Astrocyte (in vitro differentiated cells and primary cell): Measurements from ENCODE around the gene CPPED1. TPM values are rescaled to one million over a fixed set of nuclear protein-coding genes. Genes with fewer than 3 reads are reported as not detected.

Experiments
- DNase-seq: peaks from one replicate; pipeline ENCODE4 v3.0.0-alpha.2; 2010; ENCODE audit warnings: low read depth
- FAIRE-seq: peaks from 2 replicates; lab custom pipeline; 2011; peaks lifted over from hg19 to GRCh38; lab: Jason Lieb, UNC
- H2AFZ ChIP-seq: 2 replicates; pipeline ENCODE4 v1.6.0; 2012; ENCODE audit warnings: low read depth, low read length, inconsistent platforms
- H3K27ac ChIP-seq: 2 replicates; pipeline ENCODE4 v1.5.1; 2011; ENCODE audit warnings: low read depth, low read length, inconsistent platforms
- H3K27me3 ChIP-seq: 2 replicates; pipeline ENCODE4 v1.6.0; 2011; ENCODE audit warnings: low read length, inconsistent platforms; ENCODE audit not compliant: insufficient read depth
- H3K36me3 ChIP-seq: 2 replicates; pipeline ENCODE4 v1.5.1; 2011; ENCODE audit warnings: low read length, inconsistent platforms; ENCODE audit not compliant: insufficient read depth
- H3K4me1 ChIP-seq: 2 replicates; pipeline ENCODE4 v1.5.1; 2011; ENCODE audit warnings: low read length, inconsistent platforms; ENCODE audit not compliant: insufficient read depth
- H3K4me2 ChIP-seq: 2 replicates; pipeline ENCODE4 v1.6.0; 2012; ENCODE audit warnings: low read length, inconsistent platforms
- H3K4me3 ChIP-seq: 2 replicates; pipeline ENCODE4 v1.5.1; 2011; ENCODE audit warnings: low read depth, mild to moderate bottlenecking, low read length, inconsistent platforms; ENCODE audit not compliant: insufficient read depth
- H3K79me2 ChIP-seq: 2 replicates; pipeline ENCODE4 v1.6.0; 2012; ENCODE audit warnings: mild to moderate bottlenecking, low read length, inconsistent platforms; ENCODE audit not compliant: insufficient read depth
- H3K9ac ChIP-seq: 2 replicates; pipeline ENCODE4 v1.6.0; 2012; ENCODE audit warnings: mild to moderate bottlenecking, low read length, inconsistent platforms
- H3K9me3 ChIP-seq: 2 replicates; pipeline ENCODE4 v1.5.1; 2012; ENCODE audit warnings: low read depth, mild to moderate bottlenecking, low read length, inconsistent platforms; ENCODE audit not compliant: insufficient read depth
- H4K20me1 ChIP-seq: 2 replicates; pipeline ENCODE4 v1.6.0; 2012; ENCODE audit warnings: low read length, inconsistent platforms; ENCODE audit not compliant: insufficient read depth
- H3K27ac Mint-ChIP-seq: one replicate; pipeline ENCODE4 v1.8.0; 2021; ENCODE audit warnings: mild to moderate bottlenecking, mixed read lengths; ENCODE audit not compliant: unreplicated experiment
- H3K27me3 Mint-ChIP-seq: one replicate; pipeline ENCODE4 v1.8.0; 2021; ENCODE audit warnings: low read depth, mixed read lengths; ENCODE audit not compliant: unreplicated experiment
- H3K36me3 Mint-ChIP-seq: one replicate; pipeline ENCODE4 v1.8.0; 2021; ENCODE audit warnings: low read depth, mixed read lengths; ENCODE audit not compliant: unreplicated experiment
- H3K4me1 Mint-ChIP-seq: one replicate; pipeline ENCODE4 v1.8.0; 2021; ENCODE audit warnings: low read depth, mixed read lengths; ENCODE audit not compliant: unreplicated experiment
- H3K4me3 Mint-ChIP-seq: one replicate; pipeline ENCODE4 v1.8.0; 2021; ENCODE audit warnings: mild to moderate bottlenecking, moderate library complexity, mixed read lengths; ENCODE audit not compliant: unreplicated experiment
- H3K9me3 Mint-ChIP-seq: one replicate; pipeline ENCODE4 v1.8.0; 2021; ENCODE audit warnings: mild to moderate bottlenecking, mixed read lengths; ENCODE audit not compliant: unreplicated experiment
- EZH2 ChIP-seq: IDR thresholded peaks from 2 replicates; pipeline ENCODE4 v1.6.1; 2012; ENCODE audit warnings: mild to moderate bottlenecking, low read length, inconsistent platforms; ENCODE audit not compliant: insufficient read depth
- total RNA-seq: library from RNA; stranded (reverse); gene quantifications from 2 replicates; pipeline ENCODE4 v1.2.1, GENCODE V29; 2021
- TF ChIP-seq, protein P1 (sequence below): IDR thresholded peaks from 2 replicates; pipeline ENCODE4 v1.5.1; 2011; ENCODE audit warnings: low read depth, mild to moderate bottlenecking, inconsistent platforms, low read length, moderate library complexity; ENCODE audit not compliant: insufficient read depth

CPPED1 gene
- total RNA-seq, 1 donor from 2014 or later: 28.5 TPM

DNA sequence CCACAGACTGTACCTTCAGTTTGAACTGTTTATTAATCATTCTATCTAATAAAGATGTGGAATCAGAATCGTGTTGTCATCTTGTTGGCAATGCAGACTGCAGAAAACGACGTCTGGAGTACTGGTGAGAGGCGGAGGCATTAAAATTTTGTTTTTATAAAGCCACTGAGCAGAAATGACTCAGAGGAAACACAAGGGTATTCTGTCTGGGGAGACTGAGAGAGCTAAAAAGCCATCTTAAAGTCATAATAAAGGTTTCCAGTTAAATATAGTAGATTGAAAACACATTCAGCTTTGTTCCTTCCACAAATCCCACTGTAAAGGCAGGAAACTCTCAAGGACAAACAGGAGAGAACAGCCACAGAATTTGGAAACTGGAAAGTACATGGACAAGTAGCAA lies 74.2 kb downstream of the CPPED1 start:
- H3K9me3 ChIP-seq: peaks cover 10% of the 10 kb centered on the region
- H3K36me3 Mint-ChIP-seq: peaks cover 20% of the 10 kb centered on the region
- FAIRE-seq (peak; percentile 9), DNase-seq (peak; percentile 65)
- H2AFZ ChIP-seq: no peak overlapping the region
- TF ChIP-seq, protein P1, sequence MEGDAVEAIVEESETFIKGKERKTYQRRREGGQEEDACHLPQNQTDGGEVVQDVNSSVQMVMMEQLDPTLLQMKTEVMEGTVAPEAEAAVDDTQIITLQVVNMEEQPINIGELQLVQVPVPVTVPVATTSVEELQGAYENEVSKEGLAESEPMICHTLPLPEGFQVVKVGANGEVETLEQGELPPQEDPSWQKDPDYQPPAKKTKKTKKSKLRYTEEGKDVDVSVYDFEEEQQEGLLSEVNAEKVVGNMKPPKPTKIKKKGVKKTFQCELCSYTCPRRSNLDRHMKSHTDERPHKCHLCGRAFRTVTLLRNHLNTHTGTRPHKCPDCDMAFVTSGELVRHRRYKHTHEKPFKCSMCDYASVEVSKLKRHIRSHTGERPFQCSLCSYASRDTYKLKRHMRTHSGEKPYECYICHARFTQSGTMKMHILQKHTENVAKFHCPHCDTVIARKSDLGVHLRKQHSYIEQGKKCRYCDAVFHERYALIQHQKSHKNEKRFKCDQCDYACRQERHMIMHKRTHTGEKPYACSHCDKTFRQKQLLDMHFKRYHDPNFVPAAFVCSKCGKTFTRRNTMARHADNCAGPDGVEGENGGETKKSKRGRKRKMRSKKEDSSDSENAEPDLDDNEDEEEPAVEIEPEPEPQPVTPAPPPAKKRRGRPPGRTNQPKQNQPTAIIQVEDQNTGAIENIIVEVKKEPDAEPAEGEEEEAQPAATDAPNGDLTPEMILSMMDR: no peak
- no peak for TF ChIP-seq EZH2
- H3K27me3 Mint-ChIP-seq: no peaks in the 10 kb centered on the region
- no peaks in the 10 kb centered on the region for H3K27me3 ChIP-seq
- peaks cover 16% of the 10 kb centered on the region for H3K4me1 ChIP-seq
- H3K9ac ChIP-seq: peak overlapping the region; percentile 55
- peak overlapping the region; percentile 69 for H3K4me2 ChIP-seq
- H4K20me1 ChIP-seq: no peaks in the 10 kb centered on the region
- H3K36me3 ChIP-seq: no peaks in the 10 kb centered on the region
- peaks cover 11% of the 10 kb centered on the region for H3K9me3 Mint-ChIP-seq
- no peak overlapping the region for H3K27ac Mint-ChIP-seq
- peak overlapping the region; percentile 64 for H3K27ac ChIP-seq
- H3K4me1 Mint-ChIP-seq: peaks cover 15% of the 10 kb centered on the region
- peaks cover 3% of the 10 kb centered on the region for H3K79me2 ChIP-seq
- H3K4me3 ChIP-seq: no peak overlapping the region
- H3K4me3 Mint-ChIP-seq: no peak overlapping the region

DNA sequence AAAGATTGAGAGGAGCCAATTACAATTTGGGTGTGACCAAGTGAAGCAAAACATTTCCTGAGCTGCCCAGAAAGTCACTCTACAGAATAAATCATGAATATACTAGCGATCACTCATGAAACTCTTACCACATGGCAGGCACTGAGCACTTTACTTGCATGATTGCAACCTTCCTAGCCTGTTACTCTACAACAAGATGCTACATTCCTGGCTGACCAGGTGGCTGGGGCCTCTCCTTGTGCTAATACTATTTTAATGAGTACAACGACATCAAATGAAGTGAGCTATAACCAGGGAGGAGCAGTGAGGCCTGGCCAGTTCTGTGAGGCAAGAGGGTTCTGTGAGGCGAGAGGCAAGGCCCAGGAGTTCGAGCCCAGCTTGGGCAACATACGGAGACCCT lies 75.2 kb downstream of the CPPED1 start:
- no peak overlapping the region for H3K4me2 ChIP-seq
- H3K36me3 ChIP-seq: no peaks in the 10 kb centered on the region
- H2AFZ ChIP-seq: no peak overlapping the region
- TF ChIP-seq, protein P1: no peak
- TF ChIP-seq EZH2: no peak
- no peaks in the 10 kb centered on the region for H3K27me3 Mint-ChIP-seq
- H3K4me3 ChIP-seq: no peak overlapping the region
- H3K9me3 Mint-ChIP-seq: peaks cover 10% of the 10 kb centered on the region
- peaks cover 15% of the 10 kb centered on the region for H3K4me1 Mint-ChIP-seq
- FAIRE-seq (no peak), DNase-seq (no peak)
- H3K79me2 ChIP-seq: peaks cover 3% of the 10 kb centered on the region
- H3K36me3 Mint-ChIP-seq: peaks cover 17% of the 10 kb centered on the region
- no peaks in the 10 kb centered on the region for H3K27me3 ChIP-seq
- peak overlapping the region; percentile 6 for H3K9ac ChIP-seq
- peaks cover 16% of the 10 kb centered on the region for H3K4me1 ChIP-seq
- H3K27ac ChIP-seq: peak overlapping the region; percentile 35
- peak overlapping the region; percentile 41 for H3K27ac Mint-ChIP-seq
- no peak overlapping the region for H3K4me3 Mint-ChIP-seq
- H4K20me1 ChIP-seq: no peaks in the 10 kb centered on the region
- peaks cover 10% of the 10 kb centered on the region for H3K9me3 ChIP-seq

DNA sequence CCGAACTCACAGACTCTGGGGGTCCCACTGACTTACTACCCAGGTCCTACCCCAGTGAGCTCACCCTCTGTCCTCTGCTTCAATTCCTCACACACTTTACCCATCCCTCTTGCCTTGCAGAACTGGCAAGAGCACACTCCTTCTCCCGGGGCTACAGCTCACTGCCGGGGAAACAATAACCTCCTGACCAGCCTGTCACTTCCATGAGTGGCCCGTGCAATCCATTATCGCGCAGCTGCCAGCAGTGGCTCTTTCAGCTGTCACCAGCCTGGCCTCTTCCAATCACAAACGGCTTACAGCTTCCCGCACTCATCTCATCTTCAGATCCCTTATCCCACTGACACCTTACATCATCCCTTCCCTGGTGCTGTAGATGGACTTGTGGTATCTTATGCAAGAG lies 79.5 kb downstream of the CPPED1 start:
- TF ChIP-seq, protein P1: no peak
- TF ChIP-seq EZH2: no peak
- H3K4me3 ChIP-seq: no peak overlapping the region
- H3K9me3 Mint-ChIP-seq: peaks cover 1% of the 10 kb centered on the region

More for the DNA sequence above, 79.5 kb downstream of the CPPED1 start:
- H4K20me1 ChIP-seq: no peaks in the 10 kb centered on the region
- H3K4me2 ChIP-seq: no peak overlapping the region
- Mint-ChIP-seq H3K4me1 (peaks cover 9% of the 10 kb centered on the region), H3K27ac (no peak overlapping the region), H3K4me3 (no peak overlapping the region), H3K36me3 (peaks cover 9% of the 10 kb centered on the region), H3K27me3 (no peaks in the 10 kb centered on the region)
- DNase-seq: no peak
- no peak overlapping the region for H3K9ac ChIP-seq
- no peaks in the 10 kb centered on the region for H3K9me3 ChIP-seq
- peaks cover 3% of the 10 kb centered on the region for H3K79me2 ChIP-seq
- no peak overlapping the region for H3K27ac ChIP-seq
- no peaks in the 10 kb centered on the region for H3K27me3 ChIP-seq
- H3K4me1 ChIP-seq: peaks cover 8% of the 10 kb centered on the region
- FAIRE-seq: no peak
- H2AFZ ChIP-seq: no peak overlapping the region
- H3K36me3 ChIP-seq: no peaks in the 10 kb centered on the region
